GM12873 (cell line): ENCODE results near the gene MPRIP.

Source experiments
- TF ChIP-seq, protein P1 (sequence below): IDR thresholded peaks from 2 replicates; pipeline ENCODE4 v1.5.1; 2012; ENCODE audit warnings: low read depth, mild to moderate bottlenecking, moderate library complexity, low read length, control low read depth; ENCODE audit not compliant: insufficient read depth; ENCODE audit errors: missing control alignments

Gene MPRIP

DNA sequence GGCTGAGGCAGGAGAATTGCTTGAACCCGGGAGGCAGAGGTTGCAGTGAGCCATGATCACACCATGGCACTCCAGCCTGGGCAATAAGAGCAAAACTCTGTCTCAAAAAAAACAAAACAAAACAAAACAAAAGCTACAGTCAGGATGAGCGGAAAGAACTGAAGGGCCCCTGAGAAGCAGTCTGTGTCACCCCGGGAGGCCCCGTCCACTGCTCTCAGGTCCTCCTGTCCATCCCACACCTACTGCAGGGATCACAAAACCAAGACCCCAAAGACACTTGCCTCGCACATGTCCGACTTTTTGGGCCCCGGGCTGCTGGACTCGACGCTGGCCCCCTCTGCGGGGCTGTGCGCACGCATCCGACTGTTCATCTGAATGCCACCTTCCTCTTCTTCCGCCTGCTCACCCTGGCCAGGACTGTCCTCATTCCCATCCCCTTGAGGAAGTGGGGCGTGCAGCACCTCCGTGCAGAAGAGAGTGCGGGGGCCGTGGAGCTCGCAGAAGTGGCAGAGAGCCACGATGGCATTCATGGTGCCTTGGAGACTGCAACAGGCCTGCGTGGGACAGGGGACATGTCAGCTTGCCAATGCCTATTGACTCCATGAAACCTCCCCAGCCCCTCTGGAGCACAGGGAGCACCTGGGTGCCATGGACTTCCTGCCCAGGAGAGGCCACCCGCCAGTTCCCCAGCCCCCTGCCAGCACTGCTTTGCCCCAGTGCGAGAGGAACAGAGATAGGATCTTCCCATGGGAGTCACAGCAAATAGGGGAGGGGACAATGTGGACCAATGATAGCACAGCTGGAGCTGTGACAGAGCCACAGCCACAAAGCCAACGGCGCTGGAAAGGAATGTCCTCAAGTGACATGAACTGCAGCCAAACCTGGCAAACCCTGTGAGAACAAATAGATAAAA is 185.6 kb downstream of the MPRIP start:
- TF ChIP-seq, protein P1, sequence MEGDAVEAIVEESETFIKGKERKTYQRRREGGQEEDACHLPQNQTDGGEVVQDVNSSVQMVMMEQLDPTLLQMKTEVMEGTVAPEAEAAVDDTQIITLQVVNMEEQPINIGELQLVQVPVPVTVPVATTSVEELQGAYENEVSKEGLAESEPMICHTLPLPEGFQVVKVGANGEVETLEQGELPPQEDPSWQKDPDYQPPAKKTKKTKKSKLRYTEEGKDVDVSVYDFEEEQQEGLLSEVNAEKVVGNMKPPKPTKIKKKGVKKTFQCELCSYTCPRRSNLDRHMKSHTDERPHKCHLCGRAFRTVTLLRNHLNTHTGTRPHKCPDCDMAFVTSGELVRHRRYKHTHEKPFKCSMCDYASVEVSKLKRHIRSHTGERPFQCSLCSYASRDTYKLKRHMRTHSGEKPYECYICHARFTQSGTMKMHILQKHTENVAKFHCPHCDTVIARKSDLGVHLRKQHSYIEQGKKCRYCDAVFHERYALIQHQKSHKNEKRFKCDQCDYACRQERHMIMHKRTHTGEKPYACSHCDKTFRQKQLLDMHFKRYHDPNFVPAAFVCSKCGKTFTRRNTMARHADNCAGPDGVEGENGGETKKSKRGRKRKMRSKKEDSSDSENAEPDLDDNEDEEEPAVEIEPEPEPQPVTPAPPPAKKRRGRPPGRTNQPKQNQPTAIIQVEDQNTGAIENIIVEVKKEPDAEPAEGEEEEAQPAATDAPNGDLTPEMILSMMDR: no peak

DNA sequence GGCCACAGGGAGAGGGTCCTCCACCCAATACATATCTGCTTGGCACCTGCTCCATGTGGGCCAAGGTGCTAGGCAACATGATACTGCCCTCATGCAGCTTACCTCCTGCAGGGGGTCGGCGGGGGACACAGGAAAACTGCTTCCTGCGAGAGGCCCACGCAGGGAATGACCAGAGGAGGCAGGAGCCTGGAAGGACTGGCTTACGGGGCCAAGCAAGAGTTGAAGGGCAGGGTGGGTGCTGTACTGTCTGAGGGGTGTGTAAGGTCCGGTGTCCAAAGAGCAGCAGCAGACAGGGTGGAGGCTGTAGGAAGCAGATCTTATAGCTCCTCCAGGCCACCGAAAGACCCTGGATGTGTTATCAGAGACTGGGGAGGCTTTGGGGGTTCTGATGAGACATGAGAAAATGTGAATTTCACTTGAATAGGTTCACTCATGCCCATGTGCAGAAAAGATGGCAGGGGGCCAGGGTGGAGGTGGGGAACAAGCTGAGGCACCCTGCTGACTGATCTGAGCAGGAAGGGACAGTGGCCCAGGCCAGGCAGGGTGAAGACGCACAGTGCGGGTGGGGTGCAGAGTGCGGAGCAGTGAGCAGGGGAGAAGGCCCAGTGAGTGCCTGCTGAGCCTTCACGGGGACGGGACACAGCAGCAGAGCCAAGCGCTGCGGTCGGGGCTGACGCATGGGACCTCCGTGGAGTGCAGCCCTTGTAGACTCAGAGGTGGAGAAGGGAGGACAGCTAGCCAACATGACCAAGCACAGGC is 186.4 kb downstream of the MPRIP start:
- TF ChIP-seq, protein P1: no peak

- TF ChIP-seq, protein P1: no peak
These were observed 187.4 kb downstream of the MPRIP start for GRCh38 chr17:17229416-17230384.

GRCh38 chr17:17231621-17232302 is 189.5 kb downstream of the MPRIP start:
- TF ChIP-seq, protein P1: no peak

DNA sequence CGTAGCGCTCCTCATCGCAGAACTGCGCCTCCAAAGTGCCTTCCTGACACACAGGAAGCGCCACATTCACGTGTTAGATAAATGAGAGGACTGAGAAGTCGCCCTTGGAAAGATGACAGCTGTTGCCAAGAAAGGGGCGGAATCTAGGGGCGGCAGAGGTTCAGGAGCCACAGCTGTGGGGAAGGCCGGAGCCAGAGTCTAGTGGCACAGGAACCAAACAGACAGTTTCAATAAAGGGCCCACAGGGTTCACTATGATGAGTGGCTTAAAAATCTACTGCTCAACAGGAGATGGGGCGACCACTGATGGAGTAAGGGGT is 190.0 kb downstream of the MPRIP start:
- TF ChIP-seq, protein P1: no peak

DNA sequence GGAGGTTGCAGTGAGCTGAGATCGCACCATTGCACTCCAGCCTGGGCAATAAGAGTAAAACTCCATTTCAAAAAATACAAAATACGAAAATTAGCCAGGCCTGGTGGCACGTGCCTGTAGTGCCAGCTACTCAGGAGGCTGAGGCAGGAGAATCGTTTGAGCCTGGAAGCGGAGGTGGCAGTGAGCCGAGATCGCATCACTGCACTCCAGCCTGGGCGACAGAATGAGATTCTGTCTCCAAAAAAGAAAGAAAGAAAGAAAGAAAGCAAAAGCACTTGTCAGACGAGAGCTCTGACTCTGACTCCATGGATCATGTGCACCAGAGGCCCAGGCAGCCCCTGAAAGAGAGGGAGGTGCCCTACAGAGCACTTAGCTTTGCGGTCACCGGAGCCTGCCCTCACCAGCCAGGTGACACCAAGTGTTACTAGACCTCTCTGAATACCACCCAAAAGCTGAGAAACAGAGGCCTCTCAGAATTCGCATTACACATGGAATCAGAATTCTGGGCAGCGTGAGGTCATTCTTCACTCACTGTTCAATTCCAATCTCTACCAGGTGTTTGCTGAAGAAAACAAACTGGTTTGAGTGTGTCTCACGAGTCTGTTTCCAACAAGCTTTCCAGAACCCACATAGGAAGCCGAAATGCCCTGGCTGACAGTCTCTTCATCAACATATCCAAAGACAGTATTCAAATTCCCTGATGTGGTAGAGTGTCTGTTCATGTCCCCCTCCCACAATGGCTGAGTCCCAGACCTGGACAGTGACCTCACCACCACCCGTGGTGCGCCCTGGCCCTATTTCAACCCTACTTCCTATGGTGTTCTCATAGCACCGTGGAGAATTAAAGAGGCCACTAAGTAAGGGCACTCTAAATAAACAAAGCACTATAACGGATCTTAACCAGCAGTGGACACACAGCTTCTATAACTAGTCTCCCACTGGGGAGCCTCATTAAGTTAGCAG is 193.2 kb downstream of the MPRIP start:
- TF ChIP-seq, protein P1: no peak
